ENCODE results near the gene PCNX2. TPM values are rescaled to one million over a fixed set of nuclear protein-coding genes. Genes with fewer than 3 reads are reported as not detected.

Gene PCNX2
- total and polyA plus RNA-seq, 2 donors (not counting 1 experiment from before 2014, with no cell fraction given): 17.6 to 34.7 TPM

DNA sequence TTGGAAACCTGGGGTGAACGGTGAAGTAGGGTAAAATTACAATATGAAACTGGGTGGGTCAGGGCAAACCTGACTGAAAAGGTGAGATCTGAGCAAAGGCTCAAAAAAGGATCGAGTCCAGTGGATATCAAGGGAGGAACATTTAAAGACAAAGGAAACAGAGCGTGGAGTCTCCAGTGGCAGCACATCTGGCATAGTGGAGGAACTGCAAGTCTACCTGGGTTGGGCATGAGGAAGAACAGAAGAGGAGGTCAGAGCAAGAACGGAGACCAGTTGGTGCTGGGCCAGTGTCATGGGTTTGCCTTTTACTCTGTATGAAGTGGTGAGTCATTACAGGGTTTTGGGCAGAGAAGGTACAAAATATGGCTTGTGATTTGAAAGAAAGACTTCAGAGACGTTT lies 181.4 kb downstream of the PCNX2 start:
- Mint-ChIP-seq H3K4me3 (no peak overlapping the region), H3K4me1 (no peaks in the 10 kb centered on the region), H3K27ac (no peak overlapping the region), H3K9me3 (ENCODE audit: insufficient read depth) (no peaks in the 10 kb centered on the region), H3K27me3 (no peaks in the 10 kb centered on the region)
- DNase-seq: no peak
- no peaks in the 10 kb centered on the region for H4K20me1 ChIP-seq (ENCODE audit: control insufficient read depth, insufficient read depth, low read length, poor library complexity, severe bottlenecking)
- peaks cover 0 to 8% of the 10 kb centered on the region in 2 experiments for H3K36me3 ChIP-seq (replicated peaks in 1 of 2; ENCODE audit: control extremely low read depth in 1 of 2, control insufficient read depth in 1 of 2, extremely low read depth in 1 of 2, insufficient read depth in 2 of 2, low read length in 1 of 2)
- WGBS (ENCODE audit: insufficient coverage): 91% methylated on average over 5 of the region's 5 CpGs
- no peaks in the 10 kb centered on the region for H3K9me3 ChIP-seq (ENCODE audit: control extremely low read depth in 1 of 3, control insufficient read depth in 2 of 3, insufficient read depth in 1 of 3, low read length in 2 of 3)
- no peak overlapping the region for H3K4me3 ChIP-seq (ENCODE audit: control extremely low read depth in 1 of 5, extremely low read depth in 1 of 5, insufficient read depth in 1 of 5, low read depth in 2 of 5, low read length in 4 of 5)
- H3K79me2 ChIP-seq (ENCODE audit: control insufficient read depth, insufficient read depth, low read length): no peaks in the 10 kb centered on the region
- no peak overlapping the region for H3K9ac ChIP-seq (ENCODE audit: low read length)
- ChIA-PET POLR2A (no interaction called here), CTCF (no interaction called here)
- no peak overlapping the region for H2AFZ ChIP-seq (ENCODE audit: insufficient read depth, low read depth, low read length, poor library complexity, severe bottlenecking)
- no peaks in the 10 kb centered on the region for H3K4me1 ChIP-seq (ENCODE audit: control insufficient read depth in 2 of 2, insufficient read depth in 2 of 2, low read length in 2 of 2)
- no peaks in the 10 kb centered on the region for H3K27me3 ChIP-seq (replicated peaks in 1 of 4; ENCODE audit: control extremely low read depth in 1 of 4, control insufficient read depth in 3 of 4, insufficient read depth in 4 of 4, low read length in 3 of 4)
- no peak overlapping the region for H3K4me2 ChIP-seq (replicated peaks; ENCODE audit: low read depth, low read length, poor library complexity, severe bottlenecking)
- H3K27ac ChIP-seq (ENCODE audit: low read length in 2 of 2): no peak overlapping the region
- no peak for TF ChIP-seq EZH2 (IDR thresholded peaks at IDR 0.05; ENCODE audit: borderline replicate concordance, insufficient read depth, low read depth, low read length, poor library complexity, severe bottlenecking)
- TF ChIP-seq, protein P1, sequence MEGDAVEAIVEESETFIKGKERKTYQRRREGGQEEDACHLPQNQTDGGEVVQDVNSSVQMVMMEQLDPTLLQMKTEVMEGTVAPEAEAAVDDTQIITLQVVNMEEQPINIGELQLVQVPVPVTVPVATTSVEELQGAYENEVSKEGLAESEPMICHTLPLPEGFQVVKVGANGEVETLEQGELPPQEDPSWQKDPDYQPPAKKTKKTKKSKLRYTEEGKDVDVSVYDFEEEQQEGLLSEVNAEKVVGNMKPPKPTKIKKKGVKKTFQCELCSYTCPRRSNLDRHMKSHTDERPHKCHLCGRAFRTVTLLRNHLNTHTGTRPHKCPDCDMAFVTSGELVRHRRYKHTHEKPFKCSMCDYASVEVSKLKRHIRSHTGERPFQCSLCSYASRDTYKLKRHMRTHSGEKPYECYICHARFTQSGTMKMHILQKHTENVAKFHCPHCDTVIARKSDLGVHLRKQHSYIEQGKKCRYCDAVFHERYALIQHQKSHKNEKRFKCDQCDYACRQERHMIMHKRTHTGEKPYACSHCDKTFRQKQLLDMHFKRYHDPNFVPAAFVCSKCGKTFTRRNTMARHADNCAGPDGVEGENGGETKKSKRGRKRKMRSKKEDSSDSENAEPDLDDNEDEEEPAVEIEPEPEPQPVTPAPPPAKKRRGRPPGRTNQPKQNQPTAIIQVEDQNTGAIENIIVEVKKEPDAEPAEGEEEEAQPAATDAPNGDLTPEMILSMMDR (IDR thresholded peaks at IDR 0.05): no peak
- intact Hi-C loops (cut with micrococcal nuclease): no loop called here
- no peak for ATAC-seq (ENCODE audit: low read depth)

DNA sequence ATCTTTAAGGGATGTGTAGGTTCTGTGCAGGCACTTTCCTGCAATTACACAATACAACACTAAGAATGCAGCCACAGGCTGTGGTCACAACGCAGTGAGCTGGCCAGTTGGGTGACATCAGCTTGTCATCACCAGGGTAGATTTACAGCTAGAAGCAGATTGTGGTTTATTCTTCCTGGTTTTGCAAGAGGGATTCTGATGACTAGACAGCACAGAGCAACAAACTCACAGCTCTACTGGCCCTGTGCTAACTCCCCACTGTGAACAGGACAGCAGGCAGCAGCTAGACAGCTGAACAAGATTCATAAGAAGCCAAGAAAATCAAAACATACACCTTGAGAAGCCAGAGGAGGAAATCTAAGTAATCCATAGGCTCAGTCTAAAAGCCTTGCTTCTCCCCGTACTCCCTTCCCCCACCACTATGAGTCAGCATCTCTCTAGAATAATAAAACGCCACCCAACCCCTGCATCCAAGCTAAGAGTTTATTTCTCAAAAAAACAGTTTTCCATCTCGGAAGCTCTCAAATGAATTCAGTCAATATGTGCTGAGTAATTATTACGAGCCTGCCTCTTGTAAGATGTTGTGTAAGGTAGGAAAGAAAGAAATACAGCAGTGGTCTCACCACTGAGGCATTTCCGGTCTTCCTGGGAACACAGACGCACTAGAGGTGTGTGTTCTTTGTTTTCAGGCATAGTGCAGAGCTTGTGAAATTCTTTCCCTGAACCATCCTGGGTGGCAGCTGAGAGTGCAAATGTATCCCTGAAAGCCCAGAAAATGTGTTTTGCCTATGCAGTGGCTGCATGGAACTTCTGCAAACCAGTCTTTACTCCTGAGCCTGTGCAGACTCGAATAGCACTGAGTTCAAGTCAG lies 182.3 kb downstream of the PCNX2 start:
- H4K20me1 ChIP-seq (ENCODE audit: control insufficient read depth, insufficient read depth, low read length, poor library complexity, severe bottlenecking): no peaks in the 10 kb centered on the region
- H3K79me2 ChIP-seq (ENCODE audit: control insufficient read depth, insufficient read depth, low read length): no peaks in the 10 kb centered on the region
- Mint-ChIP-seq H3K9me3 (ENCODE audit: insufficient read depth) (no peaks in the 10 kb centered on the region), H3K27me3 (no peaks in the 10 kb centered on the region), H3K4me1 (no peaks in the 10 kb centered on the region), H3K4me3 (no peak overlapping the region), H3K27ac (no peak overlapping the region)
- peaks cover 0 to 8% of the 10 kb centered on the region in 2 experiments for H3K36me3 ChIP-seq (replicated peaks in 1 of 2; ENCODE audit: control extremely low read depth in 1 of 2, control insufficient read depth in 1 of 2, extremely low read depth in 1 of 2, insufficient read depth in 2 of 2, low read length in 1 of 2)
- peak overlapping the region in 1 of 5 experiments; percentile 9 for H3K4me3 ChIP-seq (ENCODE audit: control extremely low read depth in 1 of 5, extremely low read depth in 1 of 5, insufficient read depth in 1 of 5, low read depth in 2 of 5, low read length in 4 of 5)
- TF ChIP-seq, protein P1 (IDR thresholded peaks at IDR 0.05): no peak
- no peak for TF ChIP-seq EZH2 (IDR thresholded peaks at IDR 0.05; ENCODE audit: borderline replicate concordance, insufficient read depth, low read depth, low read length, poor library complexity, severe bottlenecking)
- ATAC-seq (ENCODE audit: low read depth): no peak
- H3K27me3 ChIP-seq (replicated peaks in 1 of 4; ENCODE audit: control extremely low read depth in 1 of 4, control insufficient read depth in 3 of 4, insufficient read depth in 4 of 4, low read length in 3 of 4): no peaks in the 10 kb centered on the region
- no peaks in the 10 kb centered on the region for H3K9me3 ChIP-seq (ENCODE audit: control extremely low read depth in 1 of 3, control insufficient read depth in 2 of 3, insufficient read depth in 1 of 3, low read length in 2 of 3)
- no peak overlapping the region for H3K9ac ChIP-seq (ENCODE audit: low read length)
- intact Hi-C loops (cut with micrococcal nuclease): no loop called here
- no peak overlapping the region for H3K4me2 ChIP-seq (replicated peaks; ENCODE audit: low read depth, low read length, poor library complexity, severe bottlenecking)
- no peak for DNase-seq
- H3K27ac ChIP-seq (ENCODE audit: low read length in 2 of 2): no peak overlapping the region
- ChIA-PET CTCF (no interaction called here), POLR2A (no interaction called here)
- 37% methylated on average over 5 of the region's 8 CpGs for WGBS (ENCODE audit: insufficient coverage)
- no peak overlapping the region for H2AFZ ChIP-seq (ENCODE audit: insufficient read depth, low read depth, low read length, poor library complexity, severe bottlenecking)
- H3K4me1 ChIP-seq (ENCODE audit: control insufficient read depth in 2 of 2, insufficient read depth in 2 of 2, low read length in 2 of 2): no peaks in the 10 kb centered on the region

Measured in B cell (primary cell).